ENCODE results near the gene PFKM. TPM values are rescaled to one million over a fixed set of nuclear protein-coding genes. Genes with fewer than 3 reads are reported as not detected.
A peak's percentile ranks its signal among the peaks of the same experiment; 100 is the strongest.

PFKM gene
- total RNA-seq, 4 donors from 2014 or later, result 15.1 to 28.1 (median 26.0) TPM

GRCh38 chr12:48115957-48116356 is 3.2 kb upstream of the PFKM start:
- H3K4me3 ChIP-seq (ENCODE audit: low read depth, poor library complexity, severe bottlenecking), result no peak overlapping the region
- intact Hi-C loops (cut with DNase I; ENCODE audit: low total_unique reads), result no loop called here
- DNase-seq (ENCODE audit: low spot score in 2 of 2), result no peak
- WGBS, 2 donors, result 88 to 92% methylated on average over 1 of the region's 1 CpG
- TF ChIP-seq CTCF (IDR thresholded peaks at IDR 0.05), result no peak
- no peak for TF ChIP-seq POLR2A (IDR thresholded peaks at IDR 0.05)

- no peak for DNase-seq (ENCODE audit: low spot score in 2 of 2)
- intact Hi-C loops (cut with DNase I; ENCODE audit: low total_unique reads), result no loop called here
- WGBS, 2 donors, result 25 to 46% methylated on average over 3 of the region's 3 CpGs
- H3K4me3 ChIP-seq (ENCODE audit: low read depth, poor library complexity, severe bottlenecking), result no peak overlapping the region
- no peak for TF ChIP-seq CTCF (IDR thresholded peaks at IDR 0.05)
- TF ChIP-seq POLR2A (IDR thresholded peaks at IDR 0.05), result no peak
These were observed 786 bp upstream of the PFKM start for GRCh38 chr12:48118284-48118871.

- intact Hi-C loops (cut with DNase I; ENCODE audit: low total_unique reads), result no loop called here
These were observed 651 bp downstream of the PFKM start for GRCh38 chr12:48119834-48120195.

GRCh38 chr12:48121522-48121921 is 2.4 kb downstream of the PFKM start:
- no peak overlapping the region for H3K4me3 ChIP-seq (ENCODE audit: low read depth, poor library complexity, severe bottlenecking)
- intact Hi-C loops (cut with DNase I; ENCODE audit: low total_unique reads), result no loop called here
- no peak for TF ChIP-seq POLR2A (IDR thresholded peaks at IDR 0.05)
- no peak for TF ChIP-seq CTCF (IDR thresholded peaks at IDR 0.05)
- 88 to 96% methylated on average over 1 of the region's 1 CpG for WGBS, 2 donors
- DNase-seq (ENCODE audit: low spot score in 2 of 2), result no peak

More at GRCh38 chr12:48119834-48120195, 651 bp downstream of the PFKM start:
- DNase-seq (ENCODE audit: low spot score in 2 of 2), result no peak
- 10 to 16% methylated on average over 5 of the region's 5 CpGs for WGBS, 2 donors
- TF ChIP-seq POLR2A (IDR thresholded peaks at IDR 0.05) (no peak), CTCF (IDR thresholded peaks at IDR 0.05) (no peak)
- H3K4me3 ChIP-seq (ENCODE audit: low read depth, poor library complexity, severe bottlenecking), result peak overlapping the region; percentile 61

- 69 to 77% methylated on average over 2 of the region's 2 CpGs for WGBS, 2 donors
These were observed 3.1 kb downstream of the PFKM start for GRCh38 chr12:48122065-48122834.

More at GRCh38 chr12:48122065-48122834, 3.1 kb downstream of the PFKM start:
- TF ChIP-seq POLR2A (IDR thresholded peaks at IDR 0.05), result no peak
- no peak for TF ChIP-seq CTCF (IDR thresholded peaks at IDR 0.05)
- no peak for DNase-seq (ENCODE audit: low spot score in 2 of 2)
- intact Hi-C loops (cut with DNase I; ENCODE audit: low total_unique reads), result no loop called here
- no peak overlapping the region for H3K4me3 ChIP-seq (ENCODE audit: low read depth, poor library complexity, severe bottlenecking)
